Measurements from ENCODE around the gene ZNF532. TPM values are rescaled to one million over a fixed set of nuclear protein-coding genes. Genes with fewer than 3 reads are reported as not detected.

Gene ZNF532
- total and polyA plus RNA-seq, 2 experiments from 2014 or later, result 28.2 to 108 TPM

DNA sequence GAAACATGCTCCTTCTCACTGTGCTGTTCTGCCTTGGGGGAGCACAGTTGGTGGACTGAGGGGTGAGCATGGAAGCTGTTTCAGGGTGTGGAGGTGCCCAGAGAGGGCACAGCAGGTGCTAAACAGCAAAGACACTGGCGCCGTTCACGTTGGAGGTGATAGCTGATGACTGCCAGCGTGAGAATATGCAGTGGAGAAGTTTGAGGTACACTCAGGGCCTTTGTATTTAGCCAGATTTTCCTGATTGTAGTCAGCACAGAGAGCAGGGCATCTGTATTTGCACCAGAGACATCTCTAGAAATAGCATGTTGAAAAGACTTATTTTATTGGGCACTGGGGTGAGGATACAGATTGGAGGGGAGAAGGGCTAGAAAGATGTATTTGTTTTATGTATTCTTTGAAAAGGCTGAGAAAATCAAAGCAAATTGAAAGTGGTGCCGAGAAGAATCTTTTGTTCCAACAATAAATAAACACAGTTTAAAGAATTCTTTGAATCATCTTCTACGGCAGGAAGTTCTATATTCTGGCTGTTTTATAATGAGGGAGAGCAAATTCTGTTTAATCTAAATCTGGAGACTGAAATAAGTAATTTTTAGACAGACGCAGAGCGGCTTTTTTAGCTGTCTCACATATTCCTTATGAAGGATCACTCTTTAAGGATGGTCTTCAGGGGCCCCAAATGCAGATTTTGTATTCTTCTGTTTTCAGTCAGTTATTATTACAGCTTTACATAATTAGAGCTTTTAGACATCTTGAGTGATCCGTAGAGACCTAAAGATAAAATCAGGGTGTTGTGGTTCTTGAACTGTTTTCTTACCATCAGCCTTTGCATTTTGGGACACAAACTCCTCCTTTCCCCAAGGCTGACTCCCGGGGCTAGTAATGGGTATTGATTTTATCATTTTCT is 7.1 kb downstream of the ZNF532 start:
- H3K36me3 ChIP-seq, result peaks cover 27% of the 10 kb centered on the region

GRCh38 chr18:58878640-58879039 is 14.0 kb downstream of the ZNF532 start:
- Histone ChIP-seq H3K27ac (no peak overlapping the region), H3K4me3 (no peak overlapping the region), H3K9me3 (ENCODE audit: low read depth) (no peaks in the 10 kb centered on the region), H3K36me3 (peaks cover 8% of the 10 kb centered on the region), H3K4me1 (ENCODE audit: low read depth) (peaks cover 6% of the 10 kb centered on the region), H3K27me3 (no peaks in the 10 kb centered on the region)
- DNase-seq (ENCODE audit: low read depth in 1 of 2, low spot score in 1 of 2), result no peak
- TF ChIP-seq, protein P1, sequence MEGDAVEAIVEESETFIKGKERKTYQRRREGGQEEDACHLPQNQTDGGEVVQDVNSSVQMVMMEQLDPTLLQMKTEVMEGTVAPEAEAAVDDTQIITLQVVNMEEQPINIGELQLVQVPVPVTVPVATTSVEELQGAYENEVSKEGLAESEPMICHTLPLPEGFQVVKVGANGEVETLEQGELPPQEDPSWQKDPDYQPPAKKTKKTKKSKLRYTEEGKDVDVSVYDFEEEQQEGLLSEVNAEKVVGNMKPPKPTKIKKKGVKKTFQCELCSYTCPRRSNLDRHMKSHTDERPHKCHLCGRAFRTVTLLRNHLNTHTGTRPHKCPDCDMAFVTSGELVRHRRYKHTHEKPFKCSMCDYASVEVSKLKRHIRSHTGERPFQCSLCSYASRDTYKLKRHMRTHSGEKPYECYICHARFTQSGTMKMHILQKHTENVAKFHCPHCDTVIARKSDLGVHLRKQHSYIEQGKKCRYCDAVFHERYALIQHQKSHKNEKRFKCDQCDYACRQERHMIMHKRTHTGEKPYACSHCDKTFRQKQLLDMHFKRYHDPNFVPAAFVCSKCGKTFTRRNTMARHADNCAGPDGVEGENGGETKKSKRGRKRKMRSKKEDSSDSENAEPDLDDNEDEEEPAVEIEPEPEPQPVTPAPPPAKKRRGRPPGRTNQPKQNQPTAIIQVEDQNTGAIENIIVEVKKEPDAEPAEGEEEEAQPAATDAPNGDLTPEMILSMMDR (IDR thresholded peaks at IDR 0.05; ENCODE audit: low read depth, low read length), result no peak

More for the DNA sequence above, 7.1 kb downstream of the ZNF532 start:
- Histone ChIP-seq H3K9me3 (ENCODE audit: low read depth) (no peaks in the 10 kb centered on the region), H3K27me3 (no peaks in the 10 kb centered on the region), H3K4me1 (ENCODE audit: low read depth) (peaks cover 30% of the 10 kb centered on the region), H3K27ac (peak overlapping the region; percentile 81), H3K4me3 (no peak overlapping the region)
- DNase-seq (ENCODE audit: low read depth in 1 of 2, low spot score in 1 of 2), result no peak
- TF ChIP-seq, protein P1 (IDR thresholded peaks at IDR 0.05; ENCODE audit: low read depth, low read length), result no peak

DNA sequence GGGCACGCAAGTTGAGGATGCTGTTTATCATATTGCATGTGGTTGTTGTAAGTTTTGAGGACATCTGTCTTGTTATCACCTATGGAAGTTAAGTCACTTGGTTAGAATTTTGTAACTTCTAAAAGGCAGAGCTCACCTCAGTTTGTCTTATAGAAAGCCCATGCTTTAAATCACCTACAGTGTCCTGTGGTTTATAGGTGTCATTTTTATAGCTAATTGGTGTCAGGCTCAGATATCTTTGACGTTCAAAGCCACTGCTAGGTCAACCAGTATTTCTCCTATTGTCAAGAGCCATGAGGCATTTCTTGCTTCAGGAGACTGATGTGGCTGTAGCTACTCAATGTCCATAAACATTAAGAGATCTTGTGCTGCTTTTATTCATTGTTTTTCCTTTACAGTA is 16.8 kb downstream of the ZNF532 start:
- TF ChIP-seq, protein P1 (IDR thresholded peaks at IDR 0.05; ENCODE audit: low read depth, low read length), result no peak
- no peak overlapping the region for H3K27ac ChIP-seq
- H3K9me3 ChIP-seq (ENCODE audit: low read depth), result no peaks in the 10 kb centered on the region
- no peaks in the 10 kb centered on the region for H3K27me3 ChIP-seq
- DNase-seq (ENCODE audit: low read depth in 1 of 2, low spot score in 1 of 2), result no peak
- peaks cover 3% of the 10 kb centered on the region for H3K4me1 ChIP-seq (ENCODE audit: low read depth)
- peaks cover 8% of the 10 kb centered on the region for H3K36me3 ChIP-seq
- H3K4me3 ChIP-seq, result no peak overlapping the region

DNA sequence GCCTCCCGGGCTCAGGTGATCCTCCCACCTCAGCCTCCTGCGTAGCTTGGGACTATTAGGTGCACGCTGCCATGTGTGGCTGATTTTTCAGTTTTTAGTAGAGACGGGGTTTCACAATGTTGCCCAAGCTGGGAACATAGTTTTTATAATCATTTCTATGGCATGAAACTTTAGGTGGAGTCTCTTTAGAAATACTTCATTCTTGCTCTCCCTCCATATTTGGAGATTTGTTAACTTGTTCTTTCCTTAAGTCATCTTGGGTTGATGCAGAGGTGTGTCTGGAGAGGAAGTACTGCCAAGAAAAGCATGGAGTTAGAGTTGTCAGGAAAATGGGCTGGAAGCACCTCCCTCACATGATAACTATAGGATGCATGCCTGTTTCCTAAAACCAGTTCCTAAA is 17.4 kb downstream of the ZNF532 start:
- no peaks in the 10 kb centered on the region for H3K27me3 ChIP-seq
- peaks cover 8% of the 10 kb centered on the region for H3K36me3 ChIP-seq
- no peak overlapping the region for H3K27ac ChIP-seq
- TF ChIP-seq, protein P1 (IDR thresholded peaks at IDR 0.05; ENCODE audit: low read depth, low read length), result no peak
- no peaks in the 10 kb centered on the region for H3K9me3 ChIP-seq (ENCODE audit: low read depth)
- no peak overlapping the region for H3K4me3 ChIP-seq
- peaks cover 3% of the 10 kb centered on the region for H3K4me1 ChIP-seq (ENCODE audit: low read depth)
- no peak for DNase-seq (ENCODE audit: low read depth in 1 of 2, low spot score in 1 of 2)

DNA sequence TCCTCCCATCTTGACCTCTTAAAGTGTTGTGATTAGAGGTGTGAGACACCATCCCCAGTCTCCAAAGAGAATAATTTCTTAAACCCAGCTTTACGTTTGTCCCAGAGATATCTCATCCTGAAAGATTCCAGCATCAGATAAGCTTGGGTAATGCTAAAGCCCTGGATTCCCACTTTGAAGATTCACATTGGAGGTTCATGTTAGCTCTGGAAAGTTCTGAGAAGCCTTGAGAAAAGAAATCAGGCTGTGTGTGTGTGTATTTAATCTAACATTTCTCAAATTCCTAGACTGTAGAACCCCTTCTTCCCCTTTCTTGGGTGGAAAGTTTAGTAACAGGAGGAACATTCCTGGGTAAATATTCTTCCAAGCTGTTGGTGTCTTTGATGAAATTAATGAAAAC is 18.0 kb downstream of the ZNF532 start:
- DNase-seq (ENCODE audit: low read depth in 1 of 2, low spot score in 1 of 2), result no peak
- Histone ChIP-seq H3K27me3 (no peaks in the 10 kb centered on the region), H3K36me3 (peaks cover 8% of the 10 kb centered on the region), H3K9me3 (ENCODE audit: low read depth) (no peaks in the 10 kb centered on the region), H3K4me1 (ENCODE audit: low read depth) (peaks cover 3% of the 10 kb centered on the region), H3K27ac (no peak overlapping the region), H3K4me3 (no peak overlapping the region)
- TF ChIP-seq, protein P1 (IDR thresholded peaks at IDR 0.05; ENCODE audit: low read depth, low read length), result no peak

Data from cardiac muscle cell (in vitro differentiated cells and primary cell).